D721Med (cell line): Measurements from ENCODE around the gene CFAP91.

ENCODE experiments used
- DNase-seq: peaks from one replicate; pipeline ENCODE4 v3.0.0; 2011; ENCODE audit warnings: low spot score; ENCODE audit not compliant: insufficient read length
- FAIRE-seq: peaks from 2 replicates; lab custom pipeline; 2011; peaks lifted over from hg19 to GRCh38; lab: Jason Lieb, UNC
- CTCF ChIP-seq: IDR thresholded peaks from 2 replicates; pipeline ENCODE4 v1.5.1; 2012; ENCODE audit warnings: mild to moderate bottlenecking, control low read depth; ENCODE audit not compliant: insufficient read depth; ENCODE audit errors: missing control alignments

CFAP91 gene

GRCh38 chr3:119702530-119703527, at the start of gene CFAP91:
TSS of gene CFAP91 (plus strand) at chr3:119703022. CDS start at chr3:119703099, 77 bp downstream.
- DNase-seq (peak; percentile 66), FAIRE-seq (no peak)
- no peak for TF ChIP-seq CTCF

- DNase-seq: no peak
- no peak for TF ChIP-seq CTCF
- FAIRE-seq: no peak
These were observed 48.9 kb upstream of the CFAP91 start for GRCh38 chr3:119653876-119654275.

GRCh38 chr3:119657887-119658702, 44.7 kb upstream of the CFAP91 start:
- FAIRE-seq: no peak
- no peak for DNase-seq
- no peak for TF ChIP-seq CTCF

- TF ChIP-seq CTCF: no peak
- DNase-seq (no peak), FAIRE-seq (no peak)
These were observed 43.8 kb upstream of the CFAP91 start for GRCh38 chr3:119658994-119659393.

GRCh38 chr3:119659606-119660291, 43.1 kb upstream of the CFAP91 start:
- no peak for TF ChIP-seq CTCF
- DNase-seq (no peak), FAIRE-seq (no peak)

GRCh38 chr3:119660474-119661440, 42.1 kb upstream of the CFAP91 start, which contains the start of gene POPDC2:
TSS of gene POPDC2 (minus strand) at chr3:119660589. CDS start at chr3:119660423, 166 bp downstream.
- no peak for TF ChIP-seq CTCF
- no peak for DNase-seq
- no peak for FAIRE-seq
